Urinary bladder (tissue), 4 donors: ENCODE data around the gene NUMA1. TPM values are rescaled to one million over a fixed set of nuclear protein-coding genes. Genes with fewer than 3 reads are reported as not detected.

ENCODE experiments used
- DNase-seq: peaks from one replicate; pipeline ENCODE4 v3.0.0-alpha.2; 2015; ENCODE audit errors: extremely low spot score
- H3K27ac ChIP-seq: one replicate; pipeline ENCODE4 v1.5.1; 2013; ENCODE audit warnings: low read depth, mild to moderate bottlenecking, moderate library complexity
- H3K36me3 ChIP-seq: one replicate; pipeline ENCODE4 v1.6.1; 2013; ENCODE audit warnings: mild to moderate bottlenecking, moderate library complexity; ENCODE audit not compliant: insufficient read depth
- H3K4me1 ChIP-seq: one replicate; pipeline ENCODE4 v1.6.1; 2013; ENCODE audit warnings: mild to moderate bottlenecking, moderate library complexity; ENCODE audit not compliant: insufficient read depth
- H3K4me3 ChIP-seq: one replicate; pipeline ENCODE4 v1.5.1; 2013; ENCODE audit warnings: low read depth, low read length
- WGBS: extraction: QIAGEN DNeasy Blood & Tissue Kit; methylation state at CpG from one replicate; pipeline ENCODE4 v1.1.7; 2013; 5-methylcytosine and 5-hydroxymethylcytosine counted together
- polyA plus RNA-seq: library from polyadenylated mRNA; stranded (reverse); fragments of 200-250 nt; gene quantifications from one replicate; pipeline ENCODE4 v1.2.3, GENCODE V29; 2013
- total RNA-seq: library from RNA; depleted of rRNA; stranded (reverse); fragments of >200 nt; gene quantifications from one replicate; pipeline ENCODE4 v1.2.3, GENCODE V29; 2014
- donor health status: healthy with polysubstance abuse.
- donor health status: healthy.

The NUMA1 gene
- total and polyA plus RNA-seq, 2 donors: 193 to 219 TPM

GRCh38 chr11:72003776-72004171 is 76.6 kb downstream of the NUMA1 start:
- no peak for DNase-seq
- WGBS: 93% methylated on average over 20 of the region's 20 CpGs
- peaks cover 12% of the 10 kb centered on the region for H3K36me3 ChIP-seq

DNA sequence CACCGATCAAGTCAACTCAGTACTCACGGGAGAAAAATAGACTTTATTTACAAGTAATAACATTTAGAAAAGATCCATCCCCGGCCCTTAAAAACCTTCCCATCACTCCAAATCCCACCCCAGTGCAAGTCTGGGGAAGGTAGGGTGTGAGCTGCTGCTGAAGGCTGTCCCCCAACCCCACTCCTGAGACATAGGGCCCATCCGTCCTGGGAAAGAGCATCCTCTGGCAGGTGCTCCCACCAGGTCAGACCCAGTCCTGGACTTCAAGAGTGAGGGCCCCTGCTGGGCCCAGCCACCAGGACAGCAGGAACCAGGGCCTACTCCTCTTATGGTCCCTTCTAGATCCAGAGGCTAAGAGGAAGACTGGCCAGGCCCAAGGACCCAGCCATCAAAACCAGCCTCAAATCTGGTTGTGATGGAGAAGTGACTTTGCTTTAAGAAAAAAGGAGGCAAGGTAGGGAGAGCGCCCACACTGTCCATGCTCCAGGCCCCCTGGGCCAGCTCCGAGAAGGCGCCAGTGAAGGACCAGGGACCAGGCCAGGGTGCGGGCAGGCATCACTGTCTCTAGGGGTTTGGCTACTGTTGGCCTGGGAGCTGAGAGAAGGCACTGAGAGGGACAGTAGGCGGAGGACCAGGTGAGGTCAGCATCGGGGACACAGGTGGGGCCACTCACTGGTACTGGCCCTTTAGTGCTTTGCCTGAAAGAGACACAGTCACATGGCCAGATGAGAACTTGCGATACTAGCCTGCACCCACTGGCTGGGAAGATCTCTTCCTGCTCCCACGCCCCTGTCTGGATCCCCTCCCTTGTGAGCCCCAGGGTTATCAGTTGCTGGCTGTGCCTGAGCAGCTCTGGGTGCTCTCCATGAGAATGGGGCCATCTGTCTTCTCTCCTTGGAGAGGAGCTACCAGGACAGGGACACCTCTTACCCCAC is 77.2 kb downstream of the NUMA1 start:
- 77% methylated on average over 12 of the region's 12 CpGs for WGBS
- Histone ChIP-seq H3K4me1 (no peaks in the 10 kb centered on the region), H3K4me3 (no peak overlapping the region), H3K27ac (no peak overlapping the region), H3K36me3 (peaks cover 12% of the 10 kb centered on the region)
- no peak for DNase-seq

More at GRCh38 chr11:72003776-72004171, 76.6 kb downstream of the NUMA1 start:
- H3K4me3 ChIP-seq: no peak overlapping the region
- H3K27ac ChIP-seq: no peak overlapping the region
- no peaks in the 10 kb centered on the region for H3K4me1 ChIP-seq

DNA sequence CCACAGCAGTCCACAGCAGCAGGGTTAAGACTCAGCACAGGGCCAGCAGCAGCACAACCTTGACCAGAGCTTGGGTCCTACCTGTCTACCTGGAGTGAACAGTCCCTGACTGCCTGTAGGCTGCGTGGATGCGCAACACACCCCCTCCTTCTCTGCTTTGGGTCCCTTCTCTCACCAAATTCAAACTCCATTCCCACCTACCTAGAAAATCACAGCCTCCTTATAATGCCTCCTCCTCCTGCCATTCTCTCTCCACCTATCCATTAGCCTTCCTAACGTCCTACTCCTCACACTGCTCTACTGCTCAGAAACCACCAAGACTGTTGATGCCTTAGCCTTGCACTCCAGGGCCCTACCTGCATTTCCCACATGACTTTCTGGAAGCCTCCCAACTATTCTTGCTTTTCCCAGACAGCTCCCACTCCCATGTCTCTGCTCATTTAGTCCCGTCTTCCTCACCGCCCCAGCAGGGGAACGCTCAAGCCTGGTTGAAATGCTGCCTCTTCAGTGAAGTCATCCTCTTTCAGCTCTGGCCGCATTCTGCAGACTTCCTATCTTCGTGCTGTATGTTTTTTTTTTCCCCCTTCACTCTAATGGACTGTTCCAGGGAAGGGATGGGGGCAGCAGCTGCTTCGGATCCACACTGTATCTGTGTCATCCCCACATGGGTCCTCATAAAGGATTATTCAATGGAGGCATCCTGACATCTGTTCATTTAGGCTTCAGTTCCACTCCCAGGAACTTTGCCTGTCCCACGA is 78.3 kb downstream of the NUMA1 start:
- no peak overlapping the region for H3K27ac ChIP-seq
- peaks cover 10% of the 10 kb centered on the region for H3K36me3 ChIP-seq
- no peaks in the 10 kb centered on the region for H3K4me1 ChIP-seq
- H3K4me3 ChIP-seq: no peak overlapping the region
- no peak for DNase-seq
- 50% methylated on average over 10 of the region's 10 CpGs for WGBS

DNA sequence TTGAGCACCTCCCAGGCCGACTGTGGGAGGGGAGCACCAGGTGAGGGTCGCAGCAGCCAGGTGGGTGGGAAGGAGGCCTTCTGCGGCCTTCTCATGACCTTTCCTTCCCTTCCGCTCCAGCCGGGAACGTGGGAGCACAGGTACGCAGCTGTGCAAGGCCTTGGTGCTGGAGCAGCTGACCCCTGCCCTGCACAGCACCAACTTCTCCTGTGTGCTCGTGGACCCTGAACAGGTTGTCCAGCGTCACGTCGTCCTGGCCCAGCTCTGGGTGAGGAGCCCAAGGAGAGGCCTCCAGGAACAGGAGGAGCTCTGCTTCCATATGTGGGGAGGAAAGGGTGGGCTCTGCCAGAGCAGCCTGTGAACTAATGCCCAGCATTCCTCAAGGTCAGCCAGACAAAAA is 79.1 kb downstream of the NUMA1 start:
- Histone ChIP-seq H3K27ac (no peak overlapping the region), H3K4me1 (no peaks in the 10 kb centered on the region), H3K4me3 (no peak overlapping the region), H3K36me3 (peaks cover 7% of the 10 kb centered on the region)
- DNase-seq: no peak
- WGBS: 79% methylated on average over 11 of the region's 11 CpGs

- Histone ChIP-seq H3K4me3 (no peak overlapping the region), H3K27ac (no peak overlapping the region), H3K36me3 (peaks cover 7% of the 10 kb centered on the region), H3K4me1 (no peaks in the 10 kb centered on the region)
- no peak for DNase-seq
- 85% methylated on average over 10 of the region's 10 CpGs for WGBS
These were observed 80.0 kb downstream of the NUMA1 start for GRCh38 chr11:72000202-72000867.

DNA sequence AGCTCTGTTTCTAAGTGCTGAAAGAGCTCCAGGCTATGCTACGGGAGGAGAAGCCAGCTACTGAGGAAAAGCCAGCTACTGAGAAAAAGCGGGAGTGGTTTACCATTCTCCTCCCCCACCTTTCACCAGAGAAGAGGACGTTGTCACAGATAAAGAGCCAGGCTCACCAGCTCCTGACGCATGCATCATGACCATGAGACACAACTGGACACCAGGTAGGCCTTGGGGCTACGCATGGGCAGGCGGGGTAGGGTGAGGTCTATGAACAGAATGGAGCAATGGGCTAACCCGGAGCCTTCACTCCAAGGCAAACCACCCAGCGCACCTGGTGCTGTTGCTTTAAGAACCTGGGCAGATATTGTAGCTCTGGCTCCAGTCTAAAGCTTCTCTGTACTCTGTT is 80.5 kb downstream of the NUMA1 start:
- Histone ChIP-seq H3K27ac (no peak overlapping the region), H3K36me3 (peaks cover 7% of the 10 kb centered on the region), H3K4me3 (no peak overlapping the region), H3K4me1 (no peaks in the 10 kb centered on the region)
- 67% methylated on average over 8 of the region's 8 CpGs for WGBS
- no peak for DNase-seq

- Histone ChIP-seq H3K36me3 (peaks cover 7% of the 10 kb centered on the region), H3K27ac (no peak overlapping the region), H3K4me3 (no peak overlapping the region), H3K4me1 (no peaks in the 10 kb centered on the region)
- 8% methylated on average over 2 of the region's 2 CpGs for WGBS
- DNase-seq: no peak
These were observed 81.0 kb downstream of the NUMA1 start for GRCh38 chr11:71999362-71999761.

- DNase-seq: no peak
- Histone ChIP-seq H3K27ac (no peak within 1 kb of the TSS), H3K4me3 (no peak within 1 kb of the TSS), H3K36me3 (peaks cover 4% of the 10 kb centered on the region), H3K4me1 (no peaks in the 10 kb centered on the region)
- WGBS: 79% methylated on average over 11 of the region's 11 CpGs
These were observed 81.6 kb downstream of the NUMA1 start, which contains the start of gene IL18BP for GRCh38 chr11:71998649-71999310. IL18BP (plus strand) TSS chr11:71998909; CDS start chr11:71999985, 1,076 bp downstream.

DNA sequence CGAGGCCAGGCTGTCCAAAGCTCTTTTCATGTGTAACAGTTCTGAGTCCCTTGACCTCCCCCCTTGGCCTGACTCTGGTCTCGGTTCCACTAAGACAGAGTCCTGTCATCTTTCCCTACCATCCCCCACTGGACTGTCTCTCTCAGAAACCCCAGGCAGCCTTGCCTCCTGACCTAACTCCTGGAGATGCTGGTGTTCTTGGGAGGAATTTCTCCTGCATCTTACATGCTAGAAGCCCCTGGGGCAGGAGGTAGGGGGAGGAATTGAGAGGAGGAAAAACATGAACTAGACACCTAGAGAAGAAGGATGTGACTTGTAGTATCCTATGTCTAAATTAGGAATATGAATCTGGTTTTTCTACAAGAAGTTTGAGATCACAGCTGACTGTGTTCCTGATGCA is 82.3 kb downstream of the NUMA1 start:
- no peak overlapping the region for H3K4me3 ChIP-seq
- no peaks in the 10 kb centered on the region for H3K4me1 ChIP-seq
- 87% methylated on average over 2 of the region's 2 CpGs for WGBS
- peaks cover under 1% of the 10 kb centered on the region for H3K36me3 ChIP-seq
- no peak for DNase-seq
- no peak overlapping the region for H3K27ac ChIP-seq

- 96% methylated on average over 3 of the region's 3 CpGs for WGBS
- DNase-seq: no peak
- Histone ChIP-seq H3K27ac (no peak overlapping the region), H3K4me3 (no peak overlapping the region), H3K4me1 (no peaks in the 10 kb centered on the region), H3K36me3 (no peaks in the 10 kb centered on the region)
These were observed 82.7 kb downstream of the NUMA1 start for GRCh38 chr11:71997594-71997993.

DNA sequence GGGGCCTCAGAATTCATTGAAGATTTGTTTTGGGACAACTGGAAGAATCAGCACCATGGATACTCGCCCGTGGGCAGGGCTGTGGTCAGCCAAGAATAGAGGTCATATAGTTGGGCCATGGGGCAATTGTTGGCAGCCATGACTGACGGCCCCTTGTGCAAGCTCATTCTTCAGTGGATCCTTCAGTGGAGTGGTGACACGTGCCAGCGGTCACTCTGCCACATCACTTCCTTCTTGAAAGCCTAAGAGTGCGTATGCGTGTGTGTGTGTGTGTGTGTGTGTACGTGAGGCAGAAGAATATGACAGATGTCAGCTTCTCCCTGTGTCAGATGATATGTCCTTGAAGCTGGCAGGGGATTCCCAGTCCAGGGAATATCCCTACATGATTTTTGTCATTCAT is 83.4 kb downstream of the NUMA1 start:
- H3K27ac ChIP-seq: no peak overlapping the region
- DNase-seq: no peak
- H3K4me1 ChIP-seq: no peaks in the 10 kb centered on the region
- no peak overlapping the region for H3K4me3 ChIP-seq
- 86% methylated on average over 8 of the region's 8 CpGs for WGBS
- H3K36me3 ChIP-seq: no peaks in the 10 kb centered on the region

GRCh38 chr11:71996517-71996916 is 83.8 kb downstream of the NUMA1 start:
- no peak for DNase-seq
- Histone ChIP-seq H3K4me1 (no peaks in the 10 kb centered on the region), H3K27ac (no peak overlapping the region), H3K36me3 (no peaks in the 10 kb centered on the region), H3K4me3 (no peak overlapping the region)
- WGBS: 95% methylated on average over 4 of the region's 4 CpGs

DNA sequence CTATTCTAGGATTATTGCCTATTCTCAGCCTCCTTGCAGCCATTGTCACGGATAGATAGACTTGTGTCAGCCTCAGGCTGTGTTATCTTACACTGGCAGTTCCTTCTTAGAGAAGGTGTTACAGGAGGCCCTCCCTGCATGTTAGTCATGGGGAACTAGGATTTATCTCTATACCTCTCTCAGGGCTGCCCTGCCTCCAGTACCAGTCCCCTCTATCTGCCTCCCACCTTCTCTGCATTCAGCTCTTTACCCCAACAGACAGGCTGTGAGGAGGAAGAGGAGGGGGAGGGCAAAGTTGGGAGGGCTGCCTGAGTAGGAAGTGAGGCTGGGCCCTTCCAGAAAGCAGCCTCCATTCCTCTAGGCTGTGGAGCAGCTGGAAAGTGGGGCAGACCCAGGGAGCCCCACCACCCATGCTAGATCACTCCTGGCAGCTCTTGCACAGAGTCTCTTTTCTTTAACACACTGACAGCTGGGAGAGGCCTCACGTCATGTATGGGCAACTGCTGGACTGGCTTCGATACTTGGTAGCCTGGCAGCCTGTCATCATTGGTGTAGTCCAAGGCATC is 84.5 kb downstream of the NUMA1 start:
- Histone ChIP-seq H3K4me1 (no peaks in the 10 kb centered on the region), H3K36me3 (no peaks in the 10 kb centered on the region), H3K27ac (no peak overlapping the region), H3K4me3 (no peak overlapping the region)
- no peak for DNase-seq
- 88% methylated on average over 3 of the region's 3 CpGs for WGBS
